WI38 (cell line): Measurements from ENCODE around the gene LYPD6.

Source experiments
- H3K4me3 ChIP-seq: 2 replicates; pipeline ENCODE4 v1.5.1; 2011; ENCODE audit warnings: low read depth, mild to moderate bottlenecking, control low read depth, low read length
- TF ChIP-seq, protein P1 (sequence below): IDR thresholded peaks from 2 replicates; pipeline ENCODE4 v1.5.1; 2012; ENCODE audit warnings: low read depth, mild to moderate bottlenecking, control low read depth, low read length

Gene LYPD6

DNA sequence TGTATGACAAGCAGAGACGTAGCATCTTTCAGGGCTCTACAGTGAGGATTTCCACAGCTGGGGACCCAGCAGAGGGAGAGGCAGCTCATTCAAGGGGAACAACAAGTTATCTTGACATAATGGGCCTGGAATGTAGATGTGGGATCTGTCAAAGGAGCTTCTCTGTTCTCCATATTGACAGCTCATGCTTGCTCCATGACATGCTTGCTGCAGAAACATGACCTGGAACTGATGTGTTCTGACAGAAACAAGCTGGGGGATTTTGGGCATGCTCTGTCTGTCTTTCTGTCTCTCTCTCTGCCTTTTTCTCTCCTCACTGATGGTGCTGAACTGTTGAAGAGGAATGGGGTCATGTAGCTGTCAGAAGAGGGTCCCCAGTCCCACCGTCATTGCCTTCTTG, 177.6 kb downstream of the LYPD6 start:
- no peak overlapping the region for H3K4me3 ChIP-seq
- TF ChIP-seq, protein P1, sequence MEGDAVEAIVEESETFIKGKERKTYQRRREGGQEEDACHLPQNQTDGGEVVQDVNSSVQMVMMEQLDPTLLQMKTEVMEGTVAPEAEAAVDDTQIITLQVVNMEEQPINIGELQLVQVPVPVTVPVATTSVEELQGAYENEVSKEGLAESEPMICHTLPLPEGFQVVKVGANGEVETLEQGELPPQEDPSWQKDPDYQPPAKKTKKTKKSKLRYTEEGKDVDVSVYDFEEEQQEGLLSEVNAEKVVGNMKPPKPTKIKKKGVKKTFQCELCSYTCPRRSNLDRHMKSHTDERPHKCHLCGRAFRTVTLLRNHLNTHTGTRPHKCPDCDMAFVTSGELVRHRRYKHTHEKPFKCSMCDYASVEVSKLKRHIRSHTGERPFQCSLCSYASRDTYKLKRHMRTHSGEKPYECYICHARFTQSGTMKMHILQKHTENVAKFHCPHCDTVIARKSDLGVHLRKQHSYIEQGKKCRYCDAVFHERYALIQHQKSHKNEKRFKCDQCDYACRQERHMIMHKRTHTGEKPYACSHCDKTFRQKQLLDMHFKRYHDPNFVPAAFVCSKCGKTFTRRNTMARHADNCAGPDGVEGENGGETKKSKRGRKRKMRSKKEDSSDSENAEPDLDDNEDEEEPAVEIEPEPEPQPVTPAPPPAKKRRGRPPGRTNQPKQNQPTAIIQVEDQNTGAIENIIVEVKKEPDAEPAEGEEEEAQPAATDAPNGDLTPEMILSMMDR: no peak

GRCh38 chr2:149513461-149513860, 183.1 kb downstream of the LYPD6 start:
- no peak overlapping the region for H3K4me3 ChIP-seq
- TF ChIP-seq, protein P1: no peak
